Glutamatergic neuron (in vitro differentiated cells): ENCODE measurements around the gene SKI. TPM values are rescaled to one million over a fixed set of nuclear protein-coding genes. Genes with fewer than 3 reads are reported as not detected.

Experiments
- DNase-seq: peaks from one replicate; pipeline ENCODE4 v3.0.0; 2022
- H3K27ac Mint-ChIP-seq: one replicate; pipeline ENCODE4 v1.8.0; 2020; ENCODE audit warnings: mild to moderate bottlenecking, mixed read lengths, inconsistent platforms; ENCODE audit not compliant: unreplicated experiment
- H3K27me3 Mint-ChIP-seq: one replicate; pipeline ENCODE4 v1.8.0; 2020; ENCODE audit warnings: mild to moderate bottlenecking, moderate library complexity, mixed read lengths, inconsistent platforms; ENCODE audit not compliant: unreplicated experiment
- H3K36me3 Mint-ChIP-seq: one replicate; pipeline ENCODE4 v1.8.0; 2020; ENCODE audit warnings: mild to moderate bottlenecking, mixed read lengths, inconsistent platforms; ENCODE audit not compliant: unreplicated experiment
- H3K4me1 Mint-ChIP-seq: one replicate; pipeline ENCODE4 v1.8.0; 2020; ENCODE audit warnings: mild to moderate bottlenecking, low read depth, mixed read lengths, inconsistent platforms; ENCODE audit not compliant: unreplicated experiment
- H3K4me3 Mint-ChIP-seq: one replicate; pipeline ENCODE4 v1.8.0; 2020; ENCODE audit warnings: mild to moderate bottlenecking, mixed read lengths, inconsistent platforms; ENCODE audit not compliant: unreplicated experiment
- H3K9me3 Mint-ChIP-seq: one replicate; pipeline ENCODE4 v1.8.0; 2020; ENCODE audit warnings: mild to moderate bottlenecking, moderate library complexity, mixed read lengths, inconsistent platforms; ENCODE audit not compliant: unreplicated experiment
- total RNA-seq: library from RNA; stranded (reverse); fragmentation: NEBNext Ultra II Directional; extraction: Animal tissue kit (Norgen Biotek cat#: 25700); gene quantifications from one replicate; pipeline ENCODE4 v1.2.1, GENCODE V29; 2021; ENCODE audit not compliant: unreplicated experiment
- TF ChIP-seq, protein P1 (sequence below): fragments of 200-600 bp; sonication (generic); IDR thresholded peaks from one replicate; pipeline ENCODE4 v1.5.0; 2021; ENCODE audit not compliant: partially characterized antibody, unreplicated experiment

SKI gene
- total RNA-seq, 1 donor from 2014 or later = 143 TPM

GRCh38 chr1:2348346-2349325 lies 120.5 kb downstream of the SKI start:
- Mint-ChIP-seq H3K4me1 (peaks cover 8% of the 10 kb centered on the region), H3K27me3 (peaks cover 5% of the 10 kb centered on the region), H3K9me3 (peaks cover 4% of the 10 kb centered on the region), H3K36me3 (no peaks in the 10 kb centered on the region), H3K4me3 (no peak overlapping the region), H3K27ac (peak overlapping the region; percentile 1)
- DNase-seq = peak; percentile 14
- TF ChIP-seq, protein P1, sequence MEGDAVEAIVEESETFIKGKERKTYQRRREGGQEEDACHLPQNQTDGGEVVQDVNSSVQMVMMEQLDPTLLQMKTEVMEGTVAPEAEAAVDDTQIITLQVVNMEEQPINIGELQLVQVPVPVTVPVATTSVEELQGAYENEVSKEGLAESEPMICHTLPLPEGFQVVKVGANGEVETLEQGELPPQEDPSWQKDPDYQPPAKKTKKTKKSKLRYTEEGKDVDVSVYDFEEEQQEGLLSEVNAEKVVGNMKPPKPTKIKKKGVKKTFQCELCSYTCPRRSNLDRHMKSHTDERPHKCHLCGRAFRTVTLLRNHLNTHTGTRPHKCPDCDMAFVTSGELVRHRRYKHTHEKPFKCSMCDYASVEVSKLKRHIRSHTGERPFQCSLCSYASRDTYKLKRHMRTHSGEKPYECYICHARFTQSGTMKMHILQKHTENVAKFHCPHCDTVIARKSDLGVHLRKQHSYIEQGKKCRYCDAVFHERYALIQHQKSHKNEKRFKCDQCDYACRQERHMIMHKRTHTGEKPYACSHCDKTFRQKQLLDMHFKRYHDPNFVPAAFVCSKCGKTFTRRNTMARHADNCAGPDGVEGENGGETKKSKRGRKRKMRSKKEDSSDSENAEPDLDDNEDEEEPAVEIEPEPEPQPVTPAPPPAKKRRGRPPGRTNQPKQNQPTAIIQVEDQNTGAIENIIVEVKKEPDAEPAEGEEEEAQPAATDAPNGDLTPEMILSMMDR = no peak

DNA sequence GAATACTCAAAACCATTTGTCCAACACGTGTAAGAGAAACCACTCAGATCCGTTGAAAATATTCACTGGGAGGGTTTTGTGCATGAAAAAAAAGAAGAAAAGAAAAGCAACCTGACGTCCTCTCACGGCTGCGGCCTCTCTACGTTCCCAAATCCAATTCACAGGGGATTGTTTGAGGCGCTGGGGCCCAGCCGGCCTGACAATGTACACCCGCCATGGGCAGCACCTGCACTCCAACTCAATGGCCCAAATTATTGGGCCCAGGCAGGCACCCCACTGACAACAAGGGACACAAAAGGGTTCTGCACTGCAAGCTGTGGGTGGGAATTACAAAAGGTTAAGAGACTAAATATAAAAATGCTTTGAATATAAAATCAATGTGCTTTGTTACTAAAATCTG lies 121.7 kb downstream of the SKI start:
- peaks cover 4% of the 10 kb centered on the region for H3K9me3 Mint-ChIP-seq
- no peak overlapping the region for H3K4me3 Mint-ChIP-seq
- no peak overlapping the region for H3K27ac Mint-ChIP-seq
- TF ChIP-seq, protein P1 = no peak
- H3K4me1 Mint-ChIP-seq = peaks cover 8% of the 10 kb centered on the region
- DNase-seq = peak; percentile 8
- H3K27me3 Mint-ChIP-seq = peaks cover 5% of the 10 kb centered on the region
- no peaks in the 10 kb centered on the region for H3K36me3 Mint-ChIP-seq

- H3K9me3 Mint-ChIP-seq = peaks cover 4% of the 10 kb centered on the region
- H3K36me3 Mint-ChIP-seq = no peaks in the 10 kb centered on the region
- peak; percentile 5 for DNase-seq
- H3K4me1 Mint-ChIP-seq = peaks cover 8% of the 10 kb centered on the region
- H3K27me3 Mint-ChIP-seq = peaks cover 5% of the 10 kb centered on the region
- TF ChIP-seq, protein P1 = no peak
- no peak overlapping the region for H3K4me3 Mint-ChIP-seq
- no peak overlapping the region for H3K27ac Mint-ChIP-seq
Observed at GRCh38 chr1:2350501-2350900, 122.4 kb downstream of the SKI start.

DNA sequence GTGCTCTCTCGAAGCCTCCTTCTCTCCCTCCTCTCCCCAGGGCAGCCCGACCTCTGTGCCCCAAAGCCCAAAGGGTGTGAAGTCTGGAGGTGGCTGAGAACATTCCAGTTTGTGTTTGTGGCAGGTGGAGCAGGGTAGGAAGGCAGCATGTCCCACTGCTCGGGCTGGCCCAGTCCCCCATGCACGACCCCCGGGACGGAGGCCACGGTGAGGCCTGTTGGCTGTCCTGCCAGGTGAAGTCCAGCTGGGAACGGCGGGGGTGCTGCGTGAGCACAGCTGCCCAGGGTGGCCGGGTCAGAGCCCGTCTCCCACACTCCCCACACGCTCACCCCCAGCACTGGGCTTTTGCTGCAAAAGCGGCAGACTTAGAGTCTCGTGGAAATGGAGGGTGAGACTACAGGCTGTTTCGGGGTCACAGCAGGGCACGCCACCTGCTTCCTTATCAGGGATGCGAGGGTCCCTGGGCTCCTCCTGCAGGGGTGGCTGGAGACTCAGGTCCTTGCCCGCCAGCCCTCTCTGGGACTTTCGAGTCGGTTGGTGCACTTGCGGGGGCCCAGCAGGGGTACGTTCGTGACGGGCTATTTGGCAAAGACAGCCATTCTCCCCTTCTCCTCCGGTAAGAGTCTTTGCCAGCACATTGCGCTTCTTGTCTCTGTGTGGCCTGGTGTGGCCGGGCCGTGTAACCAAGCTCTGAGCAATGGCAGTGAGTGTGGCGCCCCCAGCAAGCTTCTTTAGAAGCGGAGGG lies 123.0 kb downstream of the SKI start:
- H3K27ac Mint-ChIP-seq = no peak overlapping the region
- no peaks in the 10 kb centered on the region for H3K36me3 Mint-ChIP-seq
- TF ChIP-seq, protein P1 = no peak
- peaks cover 5% of the 10 kb centered on the region for H3K27me3 Mint-ChIP-seq
- H3K9me3 Mint-ChIP-seq = peaks cover 4% of the 10 kb centered on the region
- peak; percentile 15 for DNase-seq
- H3K4me1 Mint-ChIP-seq = peaks cover 8% of the 10 kb centered on the region
- no peak overlapping the region for H3K4me3 Mint-ChIP-seq
